HCT116 (cell line): Measurements from ENCODE around the gene TAF12.
"Not testable (repeated sequence)": the region's sequence is repeated elsewhere in the genome, so short reads cannot be mapped to it uniquely, and the experiment has no call there.

Experiments
- EZH2 ChIP-seq: fragments of 200-600 bp; sonication (generic); IDR thresholded peaks from 2 replicates; pipeline ENCODE4 v1.6.1; 2017; ENCODE audit warnings: antibody characterized with exemption, mixed run types
- JUND ChIP-seq: IDR thresholded peaks from 2 replicates; pipeline ENCODE4 v1.6.1; 2012
- TF ChIP-seq, protein P1 (sequence below), 3 experiments: fragments of 200-600 bp in 1 of 3; sonication (generic) in 1 of 3; IDR thresholded peaks in 2 of 3; conservative IDR thresholded peaks in 1 of 3; 2 replicates each; pipeline ENCODE4 v1.5.1; 2012 to 2017; ENCODE audit warnings: low read depth in 2 of 3, low read length in 2 of 3, antibody characterized with exemption in 1 of 3, borderline replicate concordance in 1 of 3, control low read depth in 1 of 3, mild to moderate bottlenecking in 1 of 3, mixed read lengths in 1 of 3, mixed run types in 1 of 3, moderate library complexity in 1 of 3; ENCODE audit not compliant: insufficient read depth in 1 of 3
- TF ChIP-seq, protein P2 (sequence below): IDR thresholded peaks from 2 replicates; pipeline ENCODE4 v1.6.1; 2012; ENCODE audit warnings: low read depth

- TF ChIP-seq, protein P1, sequence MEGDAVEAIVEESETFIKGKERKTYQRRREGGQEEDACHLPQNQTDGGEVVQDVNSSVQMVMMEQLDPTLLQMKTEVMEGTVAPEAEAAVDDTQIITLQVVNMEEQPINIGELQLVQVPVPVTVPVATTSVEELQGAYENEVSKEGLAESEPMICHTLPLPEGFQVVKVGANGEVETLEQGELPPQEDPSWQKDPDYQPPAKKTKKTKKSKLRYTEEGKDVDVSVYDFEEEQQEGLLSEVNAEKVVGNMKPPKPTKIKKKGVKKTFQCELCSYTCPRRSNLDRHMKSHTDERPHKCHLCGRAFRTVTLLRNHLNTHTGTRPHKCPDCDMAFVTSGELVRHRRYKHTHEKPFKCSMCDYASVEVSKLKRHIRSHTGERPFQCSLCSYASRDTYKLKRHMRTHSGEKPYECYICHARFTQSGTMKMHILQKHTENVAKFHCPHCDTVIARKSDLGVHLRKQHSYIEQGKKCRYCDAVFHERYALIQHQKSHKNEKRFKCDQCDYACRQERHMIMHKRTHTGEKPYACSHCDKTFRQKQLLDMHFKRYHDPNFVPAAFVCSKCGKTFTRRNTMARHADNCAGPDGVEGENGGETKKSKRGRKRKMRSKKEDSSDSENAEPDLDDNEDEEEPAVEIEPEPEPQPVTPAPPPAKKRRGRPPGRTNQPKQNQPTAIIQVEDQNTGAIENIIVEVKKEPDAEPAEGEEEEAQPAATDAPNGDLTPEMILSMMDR (IDR thresholded peaks at IDR 0.05 in 2 of 3, conservative IDR thresholded peaks at IDR 0.05 in 1 of 3; ENCODE audit: borderline replicate concordance in 1 of 3, insufficient read depth in 1 of 3, low read depth in 2 of 3, low read length in 2 of 3): not testable (repeated sequence)
- not testable (repeated sequence) for TF ChIP-seq JUND, EZH2
- TF ChIP-seq, protein P2, sequence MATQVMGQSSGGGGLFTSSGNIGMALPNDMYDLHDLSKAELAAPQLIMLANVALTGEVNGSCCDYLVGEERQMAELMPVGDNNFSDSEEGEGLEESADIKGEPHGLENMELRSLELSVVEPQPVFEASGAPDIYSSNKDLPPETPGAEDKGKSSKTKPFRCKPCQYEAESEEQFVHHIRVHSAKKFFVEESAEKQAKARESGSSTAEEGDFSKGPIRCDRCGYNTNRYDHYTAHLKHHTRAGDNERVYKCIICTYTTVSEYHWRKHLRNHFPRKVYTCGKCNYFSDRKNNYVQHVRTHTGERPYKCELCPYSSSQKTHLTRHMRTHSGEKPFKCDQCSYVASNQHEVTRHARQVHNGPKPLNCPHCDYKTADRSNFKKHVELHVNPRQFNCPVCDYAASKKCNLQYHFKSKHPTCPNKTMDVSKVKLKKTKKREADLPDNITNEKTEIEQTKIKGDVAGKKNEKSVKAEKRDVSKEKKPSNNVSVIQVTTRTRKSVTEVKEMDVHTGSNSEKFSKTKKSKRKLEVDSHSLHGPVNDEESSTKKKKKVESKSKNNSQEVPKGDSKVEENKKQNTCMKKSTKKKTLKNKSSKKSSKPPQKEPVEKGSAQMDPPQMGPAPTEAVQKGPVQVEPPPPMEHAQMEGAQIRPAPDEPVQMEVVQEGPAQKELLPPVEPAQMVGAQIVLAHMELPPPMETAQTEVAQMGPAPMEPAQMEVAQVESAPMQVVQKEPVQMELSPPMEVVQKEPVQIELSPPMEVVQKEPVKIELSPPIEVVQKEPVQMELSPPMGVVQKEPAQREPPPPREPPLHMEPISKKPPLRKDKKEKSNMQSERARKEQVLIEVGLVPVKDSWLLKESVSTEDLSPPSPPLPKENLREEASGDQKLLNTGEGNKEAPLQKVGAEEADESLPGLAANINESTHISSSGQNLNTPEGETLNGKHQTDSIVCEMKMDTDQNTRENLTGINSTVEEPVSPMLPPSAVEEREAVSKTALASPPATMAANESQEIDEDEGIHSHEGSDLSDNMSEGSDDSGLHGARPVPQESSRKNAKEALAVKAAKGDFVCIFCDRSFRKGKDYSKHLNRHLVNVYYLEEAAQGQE: not testable (repeated sequence)
Observed at GRCh38 chr1:28596276-28596675, 46.6 kb downstream of the TAF12 start.
